Endothelial cell of umbilical vein (primary cell): Measurements from ENCODE around the gene USP6. TPM values are rescaled to one million over a fixed set of nuclear protein-coding genes. Genes with fewer than 3 reads are reported as not detected.

Source experiments
- BruUV-seq: library from RNA; stranded (reverse); fragments of 400-500 nt; replicated peaks from 2 replicates; lab custom pipeline; 2021; lab: Mats Ljungman, UMichigan
- CTCF ChIA-PET: fragments of 300-600, 350-600 bp; sonication (Branson Sonifier 250); formaldehyde crosslinking; loops from one replicate; lab custom pipeline; 2021; ENCODE audit warnings: antibody characterized with exemption, inconsistent platforms; lab: Charles Lee
- POLR2A ChIA-PET: fragments of 300-600, 350-600 bp; sonication (Branson Sonifier 250); formaldehyde crosslinking; loops from one replicate; lab custom pipeline; 2021; ENCODE audit warnings: antibody characterized with exemption, inconsistent platforms; lab: Charles Lee
- DNase-seq: peaks from one replicate; pipeline ENCODE4 v3.0.0-alpha.2; 2011; ENCODE audit warnings: low read depth, low spot score
- FAIRE-seq: peaks from 2 replicates; lab custom pipeline; 2011; peaks lifted over from hg19 to GRCh38; lab: Jason Lieb, UNC
- H2AFZ ChIP-seq: 2 replicates; pipeline ENCODE4 v1.6.0; 2012; ENCODE audit warnings: low read depth, low read length, control low read depth, inconsistent platforms
- H3K27ac ChIP-seq: 2 replicates; pipeline ENCODE4 v1.5.1; 2011; ENCODE audit warnings: low read depth, mild to moderate bottlenecking, control low read depth, low read length, moderate library complexity; ENCODE audit not compliant: insufficient read depth
- H3K27me3 ChIP-seq, 2 experiments: 2 replicates each; pipeline versions ENCODE4 v1.6.0 to v1.6.1; 2011; ENCODE audit warnings: low read length in 2 of 2, mixed read lengths in 1 of 2; ENCODE audit not compliant: control insufficient read depth in 2 of 2, insufficient read depth in 2 of 2
- H3K36me3 ChIP-seq, 2 experiments: 2 replicates in 1 of 2; 3 replicates in 1 of 2; pipeline ENCODE4 v1.5.1; 2011; ENCODE audit warnings: low read length in 2 of 2, mild to moderate bottlenecking in 1 of 2, moderate library complexity in 1 of 2; ENCODE audit not compliant: control insufficient read depth in 2 of 2, insufficient read depth in 2 of 2; ENCODE audit errors: extremely low read depth in 1 of 2
- H3K4me1 ChIP-seq: 3 replicates; pipeline ENCODE4 v1.5.1; 2011; ENCODE audit warnings: mild to moderate bottlenecking, low read length; ENCODE audit not compliant: control insufficient read depth, insufficient read depth; ENCODE audit errors: extremely low read depth
- H3K4me2 ChIP-seq: 2 replicates; pipeline ENCODE4 v1.6.1; 2011; ENCODE audit warnings: low read length, control low read depth, mixed read lengths; ENCODE audit not compliant: insufficient read depth
- H3K4me3 ChIP-seq, 3 experiments: fragments of 200-600 bp in 1 of 3; sonication (generic), shearing (Covaris generic) in 1 of 3; replicated peaks in 1 of 3; 2 replicates each; pipeline ENCODE4 v1.5.1; 2011 to 2016; ENCODE audit warnings: control low read depth in 3 of 3, low read length in 3 of 3, mild to moderate bottlenecking in 2 of 3, inconsistent platforms in 1 of 3, low read depth in 1 of 3, moderate library complexity in 1 of 3; ENCODE audit not compliant: insufficient read depth in 1 of 3
- H3K79me2 ChIP-seq: 2 replicates; pipeline ENCODE4 v1.6.0; 2012; ENCODE audit warnings: low read length, inconsistent platforms; ENCODE audit not compliant: control insufficient read depth, insufficient read depth
- H3K9ac ChIP-seq: replicated peaks from 2 replicates; pipeline ENCODE3; 2011; ENCODE audit warnings: low read length, control low read depth; ENCODE audit not compliant: insufficient read depth; ENCODE audit errors: extremely low read depth
- H3K9me1 ChIP-seq: replicated peaks from 3 replicates; pipeline ENCODE4 v1.6.0; 2011; ENCODE audit warnings: mild to moderate bottlenecking, low read length; ENCODE audit not compliant: control insufficient read depth, insufficient read depth; ENCODE audit errors: extremely low read depth
- H3K9me3 ChIP-seq: replicated peaks from 2 replicates; pipeline ENCODE4 v1.5.1; 2012; ENCODE audit warnings: low read length, inconsistent platforms; ENCODE audit not compliant: control insufficient read depth, insufficient read depth
- H4K20me1 ChIP-seq: replicated peaks from 2 replicates; pipeline ENCODE3; 2011; ENCODE audit warnings: mild to moderate bottlenecking, low read length; ENCODE audit not compliant: control insufficient read depth, insufficient read depth; ENCODE audit errors: extremely low read depth
- CTCF ChIP-seq, 2 donors: IDR thresholded peaks; 1 replicate in 1 of 2; 2 replicates in 1 of 2; pipeline ENCODE4 v1.5.1; 2011; ENCODE audit warnings: low read length in 2 of 2, mild to moderate bottlenecking in 2 of 2, moderate library complexity in 2 of 2, control low read depth in 1 of 2, inconsistent platforms in 1 of 2, low read depth in 1 of 2; ENCODE audit not compliant: insufficient read depth in 1 of 2; ENCODE audit errors: extremely low read depth in 1 of 2
- EZH2 ChIP-seq: IDR thresholded peaks from 2 replicates; pipeline ENCODE4 v1.6.1; 2012; ENCODE audit warnings: borderline replicate concordance, low read depth, mild to moderate bottlenecking, moderate library complexity, low read length, inconsistent platforms; ENCODE audit not compliant: severe bottlenecking
- FOS ChIP-seq: IDR thresholded peaks from 2 replicates; pipeline ENCODE4 v1.6.1; 2011; ENCODE audit warnings: mild to moderate bottlenecking, low read length, moderate library complexity, borderline replicate concordance; ENCODE audit not compliant: insufficient read depth
- GATA2 ChIP-seq: IDR thresholded peaks from 2 replicates; pipeline ENCODE4 v1.7.0; 2011; ENCODE audit warnings: low read depth, mild to moderate bottlenecking, moderate library complexity, mixed read lengths, low read length; ENCODE audit not compliant: insufficient read length, insufficient read depth
- JUN ChIP-seq: IDR thresholded peaks from 2 replicates; pipeline ENCODE4 v1.6.1; 2011; ENCODE audit warnings: borderline replicate concordance, low read depth; ENCODE audit not compliant: insufficient read length, insufficient read depth
- MAX ChIP-seq: IDR thresholded peaks from 2 replicates; pipeline ENCODE4 v1.6.1; 2011; ENCODE audit not compliant: insufficient read depth, insufficient read length
- MYC ChIP-seq: IDR thresholded peaks from one replicate; pipeline ENCODE4 v1.6.1; 2011; ENCODE audit warnings: mild to moderate bottlenecking, low read depth, low read length
- POLR2A ChIP-seq: IDR thresholded peaks from 2 replicates; pipeline ENCODE4 v1.6.1; 2012; ENCODE audit warnings: low read depth, mild to moderate bottlenecking, control low read depth, low read length
- POLR2AphosphoS5 ChIP-seq: IDR thresholded peaks from 2 replicates; pipeline ENCODE4 v1.6.1; 2012; ENCODE audit warnings: low read depth, mild to moderate bottlenecking, control low read depth, low read length, moderate library complexity; ENCODE audit not compliant: insufficient read depth
- dilution Hi-C: fragments of 300-500 bp; cut with MboI; formaldehyde crosslinking; loops from one replicate; pipeline ENCODE4 v1.15.0; 2019; ENCODE audit warnings: low sequenced_read_pairs; ENCODE audit not compliant: extremely low pct_ligation_motif_present
- intact Hi-C: fragments of 100-400 bp; cut with micrococcal nuclease; formaldehyde crosslinking; loops from one replicate; pipeline ENCODE4 v1.10.0; 2022
- polyA plus RNA-seq, 4 experiments: library from polyadenylated mRNA; depleted of rRNA in 3 of 4; stranded (reverse) in 3 of 4; unstranded in 1 of 4; fragments of >200 nt; gene quantifications; 2 replicates each; pipeline versions ENCODE4 v1.2.1 to v1.2.3, GENCODE V29; 2011 to 2012; ENCODE audit warnings: missing spikeins in 1 of 4
- total RNA-seq: library from RNA; stranded (reverse); gene quantifications from 2 replicates; pipeline ENCODE4 v1.2.3, GENCODE V29; 2021

The USP6 gene
- total and polyA plus RNA-seq, 2 donors (not counting 3 experiments of a cell fraction or from before 2014, with no cell fraction given) = under 0.01 to 0.15 TPM

GRCh38 chr17:5183410-5183793 lies 67.6 kb downstream of the USP6 start:
- CTCF ChIA-PET = interaction anchor here (1.1 kb wide), 1 partner anchor 8 kb away, joined by 5 read pairs; the partner anchor contains the start of gene ZNF594
- intact Hi-C loops = no loop called here
- no peak overlapping the region for H3K9ac ChIP-seq
- no peak overlapping the region for H3K27ac ChIP-seq
- no peak overlapping the region for H3K4me3 ChIP-seq
- no peaks in the 10 kb centered on the region for H3K79me2 ChIP-seq
- H4K20me1 ChIP-seq = no peaks in the 10 kb centered on the region
- no peak for DNase-seq
- H3K36me3 ChIP-seq = no peaks in the 10 kb centered on the region
- dilution Hi-C loops = no loop called here
- FAIRE-seq = no peak
- no TSS peak for BruUV-seq
- no peaks in the 10 kb centered on the region for H3K9me1 ChIP-seq
- H3K4me1 ChIP-seq = no peaks in the 10 kb centered on the region
- H3K9me3 ChIP-seq = peaks cover 34% of the 10 kb centered on the region
- TF ChIP-seq FOS (no peak), MAX (no peak), POLR2A (no peak), JUN (no peak), GATA2 (no peak), CTCF (IDR thresholded peaks at IDR 0.05; ENCODE audit: extremely low read depth in 1 of 2, insufficient read depth in 1 of 2, low read depth in 1 of 2, low read length in 2 of 2) (no peak), EZH2 (no peak), MYC (no peak), POLR2AphosphoS5 (no peak)
- H3K27me3 ChIP-seq = no peaks in the 10 kb centered on the region
- H2AFZ ChIP-seq = no peak overlapping the region
- POLR2A ChIA-PET = no interaction called here
- H3K4me2 ChIP-seq = no peak overlapping the region
